HepG2 (cell line): ENCODE data around the gene ACOT8.

Experiments used
- JUN ChIP-seq: sonication (generic); formaldehyde crosslinking; IDR thresholded peaks from 2 replicates; pipeline ENCODE4 v1.4.0; 2020; ENCODE audit warnings: mild to moderate bottlenecking, missing genetic modification reagents
- KLF9 ChIP-seq: IDR thresholded peaks from 2 replicates; pipeline ENCODE4 v1.6.1; 2016; ENCODE audit warnings: low read depth
- NR2C2 ChIP-seq: sonication (generic); formaldehyde crosslinking; IDR thresholded peaks from 2 replicates; pipeline ENCODE4 v1.4.0; 2020; ENCODE audit warnings: missing genetic modification reagents, mild to moderate bottlenecking, moderate library complexity, borderline replicate concordance
- TF ChIP-seq, protein P1 (sequence below), 2 experiments: IDR thresholded peaks; 2 replicates each; pipeline ENCODE4 v1.6.1; 2011 to 2012; ENCODE audit warnings: low read length in 2 of 2, borderline replicate concordance in 1 of 2, low read depth in 1 of 2, mild to moderate bottlenecking in 1 of 2, moderate library complexity in 1 of 2

- TF ChIP-seq, protein P1, sequence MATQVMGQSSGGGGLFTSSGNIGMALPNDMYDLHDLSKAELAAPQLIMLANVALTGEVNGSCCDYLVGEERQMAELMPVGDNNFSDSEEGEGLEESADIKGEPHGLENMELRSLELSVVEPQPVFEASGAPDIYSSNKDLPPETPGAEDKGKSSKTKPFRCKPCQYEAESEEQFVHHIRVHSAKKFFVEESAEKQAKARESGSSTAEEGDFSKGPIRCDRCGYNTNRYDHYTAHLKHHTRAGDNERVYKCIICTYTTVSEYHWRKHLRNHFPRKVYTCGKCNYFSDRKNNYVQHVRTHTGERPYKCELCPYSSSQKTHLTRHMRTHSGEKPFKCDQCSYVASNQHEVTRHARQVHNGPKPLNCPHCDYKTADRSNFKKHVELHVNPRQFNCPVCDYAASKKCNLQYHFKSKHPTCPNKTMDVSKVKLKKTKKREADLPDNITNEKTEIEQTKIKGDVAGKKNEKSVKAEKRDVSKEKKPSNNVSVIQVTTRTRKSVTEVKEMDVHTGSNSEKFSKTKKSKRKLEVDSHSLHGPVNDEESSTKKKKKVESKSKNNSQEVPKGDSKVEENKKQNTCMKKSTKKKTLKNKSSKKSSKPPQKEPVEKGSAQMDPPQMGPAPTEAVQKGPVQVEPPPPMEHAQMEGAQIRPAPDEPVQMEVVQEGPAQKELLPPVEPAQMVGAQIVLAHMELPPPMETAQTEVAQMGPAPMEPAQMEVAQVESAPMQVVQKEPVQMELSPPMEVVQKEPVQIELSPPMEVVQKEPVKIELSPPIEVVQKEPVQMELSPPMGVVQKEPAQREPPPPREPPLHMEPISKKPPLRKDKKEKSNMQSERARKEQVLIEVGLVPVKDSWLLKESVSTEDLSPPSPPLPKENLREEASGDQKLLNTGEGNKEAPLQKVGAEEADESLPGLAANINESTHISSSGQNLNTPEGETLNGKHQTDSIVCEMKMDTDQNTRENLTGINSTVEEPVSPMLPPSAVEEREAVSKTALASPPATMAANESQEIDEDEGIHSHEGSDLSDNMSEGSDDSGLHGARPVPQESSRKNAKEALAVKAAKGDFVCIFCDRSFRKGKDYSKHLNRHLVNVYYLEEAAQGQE (IDR thresholded peaks at IDR 0.05; ENCODE audit: borderline replicate concordance in 1 of 2, low read depth in 1 of 2, low read length in 2 of 2), result no peak
- TF ChIP-seq NR2C2, result no peak
- TF ChIP-seq JUN, result no peak
- no peak for TF ChIP-seq KLF9 (CRISPR knock-in tag)
Observed at GRCh38 chr20:45792317-45793118, 64.7 kb downstream of the ACOT8 start.
